HCEC 1CT (cell line): ENCODE measurements around the gene ANKRD13D.

Experiments used
- DNase-seq: peaks from one replicate; pipeline ENCODE4 v3.0.0-alpha.2; 2017

The ANKRD13D gene

DNA sequence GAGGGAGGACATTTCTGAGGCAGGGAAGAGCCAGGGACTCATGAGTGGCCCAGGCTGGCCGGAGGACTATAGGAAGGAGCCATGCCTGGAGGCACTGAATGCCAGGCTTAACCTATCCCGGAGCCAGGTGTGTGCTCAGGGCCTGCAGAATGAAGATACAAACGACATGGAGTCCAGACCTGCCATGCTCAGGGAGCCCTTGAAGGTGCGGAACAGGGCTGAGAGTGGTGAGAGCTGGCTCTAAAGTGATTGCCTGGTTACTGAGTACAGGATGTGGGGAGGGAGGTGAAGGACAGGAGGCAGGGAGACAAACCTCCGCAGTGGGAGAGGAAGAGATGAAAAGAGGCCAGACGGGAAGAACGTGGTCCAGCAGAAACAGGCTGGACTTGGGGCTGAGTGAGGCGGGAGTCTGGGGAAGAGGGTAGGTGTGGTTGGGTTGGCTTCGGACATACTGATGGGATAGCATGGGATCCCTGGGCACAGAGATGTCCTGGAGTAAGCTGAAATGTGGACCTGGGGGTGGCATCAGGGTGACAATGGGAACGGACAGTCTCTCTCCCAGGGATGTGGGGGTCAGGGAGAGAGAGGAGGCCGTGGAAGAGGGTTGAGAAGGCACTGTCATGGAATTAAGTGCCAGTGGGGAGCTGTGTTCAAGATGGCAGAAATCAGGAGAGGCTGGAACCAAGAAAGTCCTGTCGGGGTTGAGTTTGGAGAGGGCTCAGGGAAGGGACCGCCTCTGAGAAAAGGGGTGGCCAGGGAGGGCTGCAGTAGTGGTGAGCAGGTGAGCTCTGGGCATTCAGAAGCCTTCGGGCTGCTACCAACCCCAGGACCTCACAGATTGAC, 1.5 kb upstream of the ANKRD13D start:
- DNase-seq = no peak

DNA sequence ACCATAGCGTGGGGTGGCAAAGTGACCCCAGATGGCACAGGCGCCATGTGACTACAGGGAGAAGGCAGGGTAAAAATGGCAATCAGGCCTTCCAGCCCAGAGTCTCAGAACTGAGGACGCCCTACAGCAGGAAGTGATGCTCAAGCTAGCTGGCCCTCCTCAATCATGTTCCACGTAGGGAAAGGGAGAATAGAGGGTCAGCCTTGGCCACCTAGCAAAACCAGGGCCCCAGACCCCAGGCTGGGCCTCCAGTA, 978 bp upstream of the ANKRD13D start:
- DNase-seq = no peak

DNA sequence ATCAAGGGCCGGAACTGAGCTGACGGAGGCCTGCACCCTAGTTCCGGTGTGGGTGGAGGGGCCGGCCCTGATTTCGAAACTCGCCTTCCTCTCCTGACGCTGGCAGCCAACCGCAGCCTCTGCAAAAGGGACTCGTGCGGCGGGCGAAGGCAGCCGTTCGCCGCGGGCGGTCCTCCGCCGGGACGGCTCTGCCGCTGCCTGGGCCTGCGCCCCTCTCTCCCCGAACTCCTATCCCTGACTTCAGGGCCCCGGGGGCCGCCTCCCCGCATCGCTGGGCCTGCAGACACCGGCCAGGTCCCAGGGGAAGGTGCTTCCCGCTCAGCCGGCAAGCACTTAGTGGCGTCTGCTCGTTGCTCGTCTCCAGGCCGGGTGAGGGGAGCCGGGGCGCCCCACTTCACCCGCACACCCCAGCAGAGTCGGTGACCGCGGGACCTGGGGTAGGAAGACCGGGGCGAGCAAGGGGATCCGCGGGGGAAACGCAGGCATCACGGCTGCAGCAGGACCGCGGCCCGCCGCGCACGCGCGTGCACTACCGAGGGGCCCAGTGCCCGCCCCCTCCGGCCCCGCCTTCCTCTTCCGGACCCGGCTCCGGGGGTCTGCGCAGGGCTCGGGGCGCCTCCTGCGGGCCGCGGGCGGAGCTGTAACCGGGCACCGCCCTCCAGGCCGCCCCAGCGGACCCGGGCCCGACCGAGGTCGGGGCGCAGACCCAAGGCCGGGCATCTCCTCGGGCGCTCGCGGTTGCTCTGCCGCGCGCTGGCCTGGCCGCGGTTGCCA, 464 bp upstream of the ANKRD13D start:
- peak; percentile 89 for DNase-seq

DNA sequence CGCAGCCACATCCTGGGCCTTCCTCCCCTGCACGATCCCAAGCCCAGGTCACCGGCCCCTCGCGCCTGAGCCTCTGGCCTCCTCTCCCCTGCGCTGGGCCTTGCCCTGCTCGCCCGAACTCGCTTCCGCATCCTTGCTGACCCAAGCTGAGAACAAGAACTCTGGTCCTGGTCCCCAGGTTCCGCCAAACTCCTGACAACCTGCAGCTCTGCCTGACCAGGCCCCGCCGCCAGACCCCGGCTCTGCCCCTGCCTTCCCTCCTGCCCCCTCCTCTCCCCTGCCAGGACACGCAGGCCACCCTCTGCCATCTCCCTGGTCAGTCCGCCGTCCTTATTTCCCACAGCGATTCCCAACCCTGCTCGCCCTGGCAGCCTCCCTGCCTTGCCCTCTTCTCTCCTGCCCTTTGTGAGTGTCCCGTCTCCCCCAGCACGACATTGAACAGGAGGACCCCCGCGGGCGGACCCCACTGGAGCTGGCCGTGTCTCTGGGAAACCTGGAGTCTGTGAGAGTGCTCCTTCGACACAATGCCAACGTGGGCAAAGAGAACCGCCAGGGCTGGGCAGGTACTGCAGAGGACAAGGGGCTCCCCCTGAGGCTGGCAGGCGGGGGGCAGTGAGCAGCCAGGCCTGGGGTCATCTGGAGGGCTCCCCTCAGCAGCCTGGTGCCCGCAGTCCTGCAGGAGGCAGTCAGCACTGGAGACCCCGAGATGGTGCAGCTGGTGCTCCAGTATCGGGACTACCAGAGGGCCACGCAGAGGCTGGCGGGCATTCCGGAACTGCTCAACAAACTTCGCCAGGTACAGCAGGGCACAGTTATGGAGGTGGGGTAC, 762 bp downstream of the ANKRD13D start:
- peak; percentile 37 for DNase-seq

DNA sequence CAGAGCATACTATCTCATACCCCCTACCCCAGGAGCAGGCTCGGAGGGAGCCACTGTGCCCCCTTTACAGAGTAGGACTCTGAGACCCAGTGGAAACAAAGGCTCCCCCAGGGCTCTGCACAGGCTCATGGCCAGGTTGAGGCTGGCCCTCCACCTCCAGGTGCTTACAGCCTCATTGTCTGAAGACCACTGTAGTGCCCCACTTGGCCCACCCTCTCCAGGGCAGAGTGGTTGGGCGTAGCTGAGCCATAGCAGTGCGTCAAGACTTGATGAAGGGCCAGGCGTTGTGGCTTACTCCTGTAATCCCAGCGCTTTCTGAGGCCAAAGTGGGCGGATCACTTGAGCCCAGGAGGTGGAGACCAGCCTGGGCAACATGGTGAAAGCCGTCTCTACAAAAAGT, 1.7 kb downstream of the ANKRD13D start:
- DNase-seq = peak; percentile 72

DNA sequence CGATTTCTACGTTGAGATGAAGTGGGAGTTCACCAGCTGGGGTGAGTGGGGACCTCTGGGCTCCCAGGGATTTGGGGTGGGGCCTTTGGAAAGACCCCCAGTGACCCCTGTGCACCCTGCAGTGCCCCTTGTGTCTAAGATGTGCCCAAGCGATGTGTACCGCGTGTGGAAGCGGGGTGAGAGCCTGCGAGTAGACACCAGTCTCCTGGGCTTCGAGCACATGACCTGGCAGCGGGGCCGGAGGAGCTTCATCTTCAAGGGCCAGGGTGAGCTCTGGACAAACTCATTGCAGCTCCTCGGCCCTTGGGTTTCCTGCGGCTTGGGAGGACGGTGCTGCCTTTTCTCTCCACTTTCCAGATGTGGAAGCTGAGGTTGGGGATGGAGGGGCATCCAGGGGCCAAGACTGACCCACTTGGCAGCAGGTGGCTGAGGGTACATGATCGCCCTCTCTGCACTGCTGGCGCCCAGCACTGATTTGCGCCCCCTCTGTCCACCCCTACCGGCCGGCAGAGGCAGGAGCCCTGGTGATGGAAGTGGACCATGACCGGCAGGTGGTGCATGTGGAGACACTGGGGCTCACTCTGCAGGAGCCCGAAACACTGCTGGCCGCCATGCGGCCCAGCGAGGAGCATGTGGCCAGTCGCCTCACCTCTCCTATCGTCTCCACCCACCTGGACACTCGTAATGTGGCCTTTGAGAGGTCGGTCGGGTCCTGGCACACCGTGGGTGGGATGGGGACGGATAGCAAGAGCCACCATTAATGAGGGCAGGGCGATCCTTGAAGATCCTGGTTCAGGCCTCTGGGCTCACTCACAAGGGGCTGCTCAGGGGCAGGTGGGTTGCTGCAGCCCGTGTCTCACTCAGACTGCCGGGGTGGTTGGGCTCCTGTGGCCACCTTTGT, 2.6 kb downstream of the ANKRD13D start:
- no peak for DNase-seq

DNA sequence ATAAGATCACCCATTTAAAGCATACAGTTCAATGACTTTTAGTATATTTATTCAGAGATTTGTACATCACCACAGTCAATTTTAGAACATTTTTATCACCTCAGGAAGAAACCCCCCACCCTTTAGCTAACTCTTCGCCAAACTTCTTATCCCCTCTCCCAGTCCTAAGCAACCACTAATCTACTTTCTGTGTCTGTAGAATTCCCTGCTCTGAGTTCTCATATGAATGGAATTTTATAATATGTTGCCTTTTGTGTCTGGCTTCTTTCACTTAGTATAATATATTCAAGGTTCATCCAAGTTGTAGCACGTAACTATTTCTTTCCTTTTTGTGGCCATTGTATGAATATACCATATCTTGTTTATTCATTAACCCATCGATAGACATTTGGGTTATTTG, 3.6 kb downstream of the ANKRD13D start:
- no peak for DNase-seq

DNA sequence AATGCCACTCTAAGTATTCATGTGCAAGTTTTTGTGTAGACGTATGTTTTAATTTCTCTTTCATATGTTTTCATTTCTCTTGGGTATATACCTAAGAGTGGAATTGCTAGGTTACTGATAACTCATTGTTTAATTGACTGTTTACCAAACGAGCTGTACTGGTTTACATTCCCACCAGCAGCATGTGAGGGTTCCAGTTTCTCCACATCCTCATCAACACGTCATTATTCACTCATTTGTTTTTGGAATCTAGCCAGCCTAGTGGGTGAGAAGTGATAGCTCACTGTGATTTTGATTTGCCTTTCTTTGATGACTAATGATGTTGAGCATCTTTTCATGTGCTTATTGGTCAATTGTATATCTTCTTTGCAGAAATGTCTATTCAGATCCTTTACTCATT, 4.0 kb downstream of the ANKRD13D start:
- peak; percentile 86 for DNase-seq

DNA sequence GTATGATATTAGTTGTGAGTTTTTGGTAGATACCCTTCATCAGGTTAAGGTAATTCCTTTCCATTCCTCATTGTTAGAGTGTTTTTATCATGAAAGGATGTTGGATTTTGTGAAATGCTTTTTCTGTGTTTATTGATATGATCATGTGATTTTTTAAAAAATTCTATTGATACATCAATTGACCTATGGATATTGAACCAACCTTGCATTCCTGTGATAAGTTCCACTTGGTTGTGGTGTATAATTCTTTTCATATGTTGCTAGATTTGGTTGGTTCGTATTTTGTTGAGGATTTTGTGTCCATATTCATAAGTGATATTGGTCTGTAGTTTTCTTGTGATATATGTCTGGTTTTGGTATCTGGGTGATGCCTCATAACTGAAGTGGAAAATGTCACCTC, 6.7 kb downstream of the ANKRD13D start:
- DNase-seq = no peak

DNA sequence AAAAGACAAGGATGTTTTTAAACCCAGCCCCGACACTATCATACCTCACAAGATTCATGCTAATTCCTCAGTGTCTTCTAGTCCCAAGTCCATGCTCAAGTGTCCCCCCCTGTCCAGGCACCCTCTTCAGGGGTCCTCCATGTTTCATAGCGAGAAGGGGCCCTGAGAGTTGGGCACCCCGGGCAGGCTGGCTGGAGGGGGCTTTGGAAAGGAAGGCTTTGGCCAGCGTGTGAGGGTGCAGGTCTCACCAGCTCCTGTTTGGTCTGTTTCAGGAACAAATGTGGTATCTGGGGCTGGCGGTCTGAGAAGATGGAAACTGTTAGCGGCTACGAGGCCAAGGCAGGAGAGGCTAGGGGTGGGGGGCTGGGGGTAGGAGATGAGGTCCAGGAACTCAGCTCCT, 9.7 kb downstream of the ANKRD13D start:
- DNase-seq = no peak

DNA sequence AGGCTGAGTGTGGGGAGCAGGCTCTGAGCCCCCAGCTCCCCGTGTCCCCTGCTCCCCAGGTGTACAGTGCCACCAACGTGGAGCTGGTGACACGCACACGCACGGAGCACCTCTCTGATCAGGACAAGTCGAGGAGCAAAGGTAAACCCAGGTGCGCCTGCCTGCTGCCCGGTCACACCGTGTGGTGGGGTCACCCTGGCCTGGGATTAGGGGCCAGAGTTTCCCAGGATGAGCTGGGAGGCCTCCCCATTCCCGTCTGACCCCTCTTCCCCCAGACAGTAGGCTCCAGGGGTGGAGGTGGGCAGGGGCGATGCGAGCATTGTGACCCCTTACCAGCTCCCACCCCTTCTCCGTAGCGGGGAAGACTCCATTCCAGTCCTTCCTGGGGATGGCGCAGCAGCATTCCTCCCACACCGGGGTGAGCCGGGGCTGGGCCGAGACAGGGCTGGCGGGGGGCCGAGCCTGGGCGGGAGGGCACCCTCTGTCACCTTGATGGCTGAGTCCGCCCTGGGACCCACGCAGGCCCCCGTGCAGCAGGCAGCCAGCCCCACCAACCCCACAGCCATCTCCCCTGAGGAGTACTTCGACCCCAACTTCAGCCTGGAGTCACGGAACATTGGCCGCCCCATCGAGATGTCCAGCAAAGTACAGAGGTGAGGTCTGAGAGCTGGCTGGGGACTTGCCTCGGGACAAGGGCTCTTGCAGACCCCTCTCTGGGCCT, 10.5 kb downstream of the ANKRD13D start:
- no peak for DNase-seq

DNA sequence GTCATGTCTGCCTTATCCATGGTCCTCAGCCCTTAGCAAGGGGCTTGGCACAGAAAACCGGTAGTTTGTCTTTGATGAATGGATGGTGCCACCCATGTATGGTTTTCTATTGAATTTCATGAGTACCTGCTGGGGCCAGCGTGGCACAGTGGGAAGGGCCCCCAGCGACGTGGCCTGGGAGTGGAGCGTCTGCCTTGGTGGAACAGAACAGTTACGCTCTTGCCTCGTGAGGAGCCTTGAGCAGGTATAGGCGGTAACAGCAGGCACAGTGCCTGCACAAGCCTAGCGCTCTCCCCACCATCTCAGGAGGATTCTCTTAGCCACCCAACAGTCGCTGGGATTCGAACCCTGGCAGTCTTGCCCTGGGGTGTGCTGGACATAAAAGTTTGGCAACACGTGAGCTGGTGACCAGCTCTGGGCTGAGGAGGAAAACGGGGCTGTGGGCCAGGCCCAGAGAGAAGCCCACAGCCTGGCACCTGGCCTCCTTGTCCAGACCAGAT, 11.2 kb downstream of the ANKRD13D start:
- DNase-seq = no peak

DNA sequence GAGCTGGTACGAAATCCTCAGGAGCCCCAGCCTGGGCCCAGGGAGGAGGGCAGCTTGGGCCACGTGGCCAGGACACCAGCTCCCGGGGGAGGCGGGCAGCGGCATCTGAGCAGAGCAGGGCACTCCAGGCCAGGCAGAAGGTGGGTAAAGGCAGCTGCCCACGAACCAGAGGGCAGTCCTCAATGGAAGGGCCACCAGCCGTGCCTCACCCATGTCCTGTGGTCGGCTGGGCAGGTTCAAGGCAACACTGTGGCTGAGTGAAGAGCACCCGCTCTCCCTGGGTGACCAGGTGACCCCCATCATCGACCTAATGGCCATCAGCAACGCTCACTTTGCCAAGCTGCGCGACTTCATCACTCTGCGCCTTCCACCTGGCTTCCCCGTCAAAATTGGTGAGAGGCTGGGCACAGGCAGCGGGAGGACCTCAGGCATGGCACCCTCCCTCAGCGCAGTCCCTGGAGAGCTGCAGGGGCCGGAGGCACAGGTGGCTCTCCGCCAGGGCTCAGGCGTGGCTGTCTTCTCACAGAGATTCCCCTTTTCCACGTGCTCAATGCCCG, 11.7 kb downstream of the ANKRD13D start:
- DNase-seq = no peak

DNA sequence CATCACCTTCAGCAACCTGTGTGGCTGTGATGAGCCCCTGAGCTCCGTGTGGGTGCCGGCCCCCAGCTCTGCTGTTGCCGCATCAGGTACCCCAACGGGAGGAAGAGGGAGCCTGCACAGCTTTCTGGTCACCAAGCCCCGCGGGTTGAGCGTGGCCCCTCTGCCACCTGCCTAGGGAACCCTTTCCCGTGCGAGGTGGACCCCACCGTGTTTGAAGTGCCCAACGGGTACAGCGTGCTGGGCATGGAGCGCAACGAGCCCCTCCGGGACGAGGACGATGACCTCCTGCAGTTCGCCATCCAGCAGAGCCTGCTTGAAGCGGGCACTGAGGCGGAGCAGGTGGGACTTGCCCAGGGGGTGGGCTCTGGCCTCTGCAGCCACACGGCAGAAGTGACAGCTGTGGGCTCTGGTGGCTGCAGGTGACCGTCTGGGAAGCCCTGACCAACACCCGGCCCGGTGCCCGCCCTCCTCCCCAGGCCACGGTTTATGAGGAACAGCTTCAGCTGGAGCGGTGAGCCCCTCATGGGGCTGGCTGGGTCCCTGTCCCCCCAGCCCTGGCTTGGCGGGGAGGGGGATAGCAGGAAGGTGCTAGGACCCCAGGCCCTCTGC, 12.3 kb downstream of the ANKRD13D start:
- no peak for DNase-seq

DNA sequence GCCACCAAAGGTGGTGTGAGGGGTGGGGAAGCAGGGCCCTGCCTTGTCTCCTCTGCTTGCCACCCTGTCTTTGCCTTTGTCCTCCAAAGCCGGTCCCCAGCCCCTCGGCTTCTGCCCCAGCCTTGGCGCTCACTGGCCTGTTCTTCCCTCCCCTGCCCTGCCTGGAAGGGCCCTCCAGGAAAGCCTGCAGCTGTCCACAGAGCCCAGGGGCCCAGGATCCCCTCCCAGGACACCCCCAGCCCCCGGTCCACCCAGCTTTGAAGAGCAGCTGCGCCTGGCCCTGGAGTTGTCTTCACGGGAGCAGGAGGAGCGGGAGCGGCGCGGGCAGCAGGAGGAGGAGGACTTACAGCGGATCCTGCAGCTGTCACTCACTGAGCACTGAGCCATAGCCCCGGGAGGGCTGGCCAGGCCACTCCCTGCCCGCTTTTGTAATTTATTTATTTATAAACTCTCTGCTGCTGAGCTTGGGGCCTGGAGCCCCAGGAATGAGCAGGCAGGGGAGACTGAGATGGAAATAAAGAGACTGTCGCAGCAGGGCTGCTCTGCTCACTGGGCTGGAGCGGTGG, 12.9 kb downstream of the ANKRD13D start:
- DNase-seq = peak; percentile 65

DNA sequence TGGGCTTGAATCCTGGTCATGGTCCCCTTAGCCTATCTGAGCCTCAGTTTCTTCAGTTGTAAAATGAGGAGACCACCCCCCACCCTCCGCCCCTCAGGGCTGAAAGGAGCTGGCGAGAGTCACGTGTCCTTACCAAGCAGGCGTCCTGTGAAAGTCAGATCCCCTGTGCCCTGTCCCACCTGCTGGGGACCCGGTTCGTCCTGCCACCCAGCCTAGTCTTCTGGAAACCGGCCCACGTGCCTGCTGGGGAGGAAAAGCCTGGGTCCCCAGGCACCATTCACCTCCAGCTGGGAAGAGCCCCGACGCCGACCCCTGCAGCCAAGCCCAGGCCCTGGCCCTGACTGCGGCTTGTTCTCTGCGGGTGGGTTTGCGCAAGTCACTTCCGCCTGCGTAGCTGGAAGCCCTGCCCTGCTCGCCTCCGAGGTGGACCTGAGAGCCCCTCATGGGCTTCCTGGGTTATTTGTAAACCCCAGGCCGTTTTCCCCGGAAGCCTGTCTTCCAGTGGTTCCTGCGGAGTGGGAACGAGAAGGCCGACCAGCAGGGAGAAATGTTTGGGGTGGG, 13.5 kb downstream of the ANKRD13D start:
- no peak for DNase-seq

DNA sequence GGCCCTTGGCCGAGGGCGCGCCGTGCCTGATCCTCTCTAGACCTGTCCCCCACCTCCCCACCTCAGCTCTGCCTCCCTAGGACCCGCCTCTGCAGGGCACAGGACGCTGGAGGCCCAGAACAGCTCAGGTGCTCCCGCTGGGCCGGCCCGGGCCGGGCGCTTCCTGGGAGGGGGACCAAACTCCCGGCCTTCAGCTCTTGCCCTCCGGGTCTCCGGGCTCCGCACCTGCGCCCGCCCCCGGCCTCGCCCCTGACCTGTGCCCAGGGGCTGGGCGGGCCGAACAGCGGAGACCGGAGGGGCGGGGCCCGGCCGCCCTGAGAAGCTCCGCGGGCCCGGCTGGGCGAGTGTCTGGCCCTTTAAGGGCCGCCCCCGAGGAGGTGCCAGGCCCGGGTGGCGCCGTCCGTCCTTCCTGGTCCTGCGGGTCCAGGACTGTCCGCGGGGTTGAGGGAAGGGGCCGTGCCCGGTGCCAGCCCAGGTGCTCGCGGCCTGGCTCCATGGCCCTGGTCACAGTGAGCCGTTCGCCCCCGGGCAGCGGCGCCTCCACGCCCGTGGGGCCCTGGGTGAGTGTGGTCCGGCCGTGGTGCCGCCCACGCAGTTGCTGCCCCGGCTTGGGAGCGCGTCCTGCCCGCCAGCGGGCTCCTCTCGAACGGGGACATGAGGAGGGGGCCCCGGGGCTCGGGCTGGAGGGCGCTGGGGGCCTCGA, 14.2 kb downstream of the ANKRD13D start, which contains the start of gene SSH3:
TSS of gene SSH3 (plus strand) at position 399 of the 703 bp plus-strand sequence. CDS start at position 495, 96 bp downstream.
- peak; percentile 46 for DNase-seq

DNA sequence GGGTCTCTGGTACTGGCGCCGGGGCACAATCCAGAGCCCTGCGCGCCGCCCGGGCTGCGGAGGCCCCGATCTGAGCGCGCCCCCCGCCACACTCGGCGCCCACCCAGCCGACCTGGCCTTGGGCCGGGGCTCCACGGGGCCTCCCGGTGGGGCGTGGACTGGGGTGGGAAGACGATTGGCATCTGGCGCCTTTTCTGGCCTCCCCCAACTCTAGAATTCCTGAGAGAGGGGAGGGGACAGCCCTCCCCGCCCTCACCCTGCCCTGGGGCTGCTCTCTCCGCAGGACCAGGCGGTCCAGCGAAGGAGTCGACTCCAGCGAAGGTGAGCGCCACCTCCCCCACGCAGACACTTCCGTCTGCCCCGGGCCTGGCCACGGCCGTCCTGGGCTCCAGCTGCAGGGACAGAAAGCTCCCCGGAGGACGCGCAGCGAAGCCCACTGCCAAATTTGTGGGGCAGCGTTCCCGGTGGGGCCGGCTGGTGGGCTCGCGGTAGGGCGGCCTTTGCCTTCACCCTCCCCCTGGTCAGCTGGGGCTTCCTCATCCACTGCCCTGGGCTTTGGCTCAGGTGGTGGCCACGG, 14.8 kb downstream of the ANKRD13D start:
- no peak for DNase-seq

DNA sequence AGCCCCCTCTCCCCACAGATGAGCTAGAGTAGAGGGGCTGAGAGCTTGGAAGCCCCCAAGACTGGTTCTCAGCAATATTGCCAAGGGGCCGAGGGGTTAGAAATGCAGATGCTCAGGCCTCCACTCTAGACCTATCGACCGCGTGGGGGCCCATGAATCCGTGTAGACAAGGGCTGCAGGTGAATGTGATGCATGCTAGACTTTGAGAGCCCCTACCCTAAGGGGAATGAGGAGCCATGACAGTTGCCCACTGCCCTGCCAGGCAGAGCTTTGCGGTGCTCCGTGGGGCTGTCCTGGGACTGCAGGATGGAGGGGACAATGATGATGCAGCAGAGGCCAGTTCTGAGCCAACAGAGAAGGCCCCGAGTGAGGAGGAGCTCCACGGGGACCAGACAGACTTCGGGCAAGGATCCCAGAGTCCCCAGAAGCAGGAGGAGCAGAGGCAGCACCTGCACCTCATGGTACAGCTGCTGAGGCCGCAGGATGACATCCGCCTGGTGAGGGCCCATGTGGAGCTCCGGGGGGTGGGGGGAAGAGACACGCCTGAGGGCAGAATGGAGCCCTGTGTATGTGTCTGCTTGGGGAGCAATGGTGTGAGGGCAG, 15.5 kb downstream of the ANKRD13D start:
- no peak for DNase-seq
